BJ (cell line): ENCODE data around the gene C11orf91. TPM values are rescaled to one million over a fixed set of nuclear protein-coding genes. Genes with fewer than 3 reads are reported as not detected.

Experiments used
- CTCF ChIA-PET: fragments of 350-600 bp; formaldehyde crosslinking; extraction: SDS; loops from one replicate; lab custom pipeline; 2021; ENCODE audit warnings: antibody characterized with exemption, inconsistent platforms; lab: Yijun Ruan, JAX
- POLR2A ChIA-PET: fragments of 300-600 bp; sonication (Branson Sonifier 250); formaldehyde crosslinking; extraction: SDS; loops from one replicate; lab custom pipeline; 2021; ENCODE audit warnings: antibody characterized with exemption; lab: Charles Lee
- DNase-seq: peaks from one replicate; pipeline ENCODE4 v3.0.0-alpha.2; 2011; ENCODE audit warnings: low read depth
- H3K27me3 ChIP-seq: 2 replicates; pipeline ENCODE4 v1.6.0; 2011; ENCODE audit warnings: low read length; ENCODE audit not compliant: control insufficient read depth, insufficient read depth
- H3K36me3 ChIP-seq: 2 replicates; pipeline ENCODE4 v1.5.1; 2011; ENCODE audit warnings: low read length; ENCODE audit not compliant: control insufficient read depth, insufficient read depth
- H3K4me3 ChIP-seq: 2 replicates; pipeline ENCODE4 v1.5.1; 2011; ENCODE audit warnings: low read depth, mild to moderate bottlenecking, control low read depth, low read length
- polyA plus RNA-seq: library from polyadenylated mRNA; depleted of rRNA; stranded (reverse); fragments of >200 nt; gene quantifications from 2 replicates; pipeline ENCODE4 v1.2.3, GENCODE V29; 2011
- TF ChIP-seq, protein P1 (sequence below): IDR thresholded peaks from 2 replicates; pipeline ENCODE4 v1.5.1; 2011; ENCODE audit warnings: low read depth, mild to moderate bottlenecking, control low read depth, inconsistent platforms, low read length, moderate library complexity; ENCODE audit not compliant: insufficient read depth

Gene C11orf91
- polyA plus RNA-seq, 1 experiment: not detected

DNA sequence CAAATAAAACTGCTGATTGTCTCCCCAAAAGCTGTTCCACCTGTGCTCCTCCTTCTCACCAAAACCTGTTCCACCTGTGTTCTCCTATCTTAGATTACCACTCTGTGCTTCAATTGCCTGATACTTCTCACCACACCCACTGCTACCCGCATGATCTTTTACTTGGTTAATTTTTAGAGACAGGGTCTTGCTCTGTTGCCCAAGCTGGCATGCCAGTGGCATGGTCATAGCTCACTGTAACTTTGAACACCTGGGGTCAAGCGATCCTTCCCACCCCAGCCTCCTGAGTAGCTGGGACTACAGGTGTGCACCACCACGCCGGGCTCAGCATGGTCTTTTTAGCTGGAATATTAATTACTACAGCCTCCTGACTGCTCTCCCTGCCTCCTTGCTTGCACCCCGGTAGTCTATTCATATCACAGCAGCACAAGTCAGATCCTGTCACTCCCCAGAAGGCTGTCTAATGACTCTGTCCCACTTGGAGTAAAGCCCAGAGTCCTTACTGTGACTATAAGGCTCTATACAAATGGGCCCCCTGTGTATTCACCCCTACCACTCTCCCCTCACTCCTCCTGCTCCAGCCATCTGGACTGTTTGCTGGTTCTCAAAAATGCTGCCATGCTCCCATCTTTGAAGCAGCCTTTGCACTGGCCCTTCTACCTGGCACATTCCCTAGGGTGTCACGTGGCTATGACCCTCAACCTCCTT is 3.5 kb downstream of the C11orf91 start:
- ChIA-PET CTCF (interaction anchor here (1.0 kb wide), 1 partner anchor 45 kb away, joined by 3 read pairs; no protein-coding TSS in a partner anchor), POLR2A (no interaction called here)
- no peak for DNase-seq
- Histone ChIP-seq H3K4me3 (no peak overlapping the region), H3K27me3 (no peaks in the 10 kb centered on the region), H3K36me3 (no peaks in the 10 kb centered on the region)
- TF ChIP-seq, protein P1, sequence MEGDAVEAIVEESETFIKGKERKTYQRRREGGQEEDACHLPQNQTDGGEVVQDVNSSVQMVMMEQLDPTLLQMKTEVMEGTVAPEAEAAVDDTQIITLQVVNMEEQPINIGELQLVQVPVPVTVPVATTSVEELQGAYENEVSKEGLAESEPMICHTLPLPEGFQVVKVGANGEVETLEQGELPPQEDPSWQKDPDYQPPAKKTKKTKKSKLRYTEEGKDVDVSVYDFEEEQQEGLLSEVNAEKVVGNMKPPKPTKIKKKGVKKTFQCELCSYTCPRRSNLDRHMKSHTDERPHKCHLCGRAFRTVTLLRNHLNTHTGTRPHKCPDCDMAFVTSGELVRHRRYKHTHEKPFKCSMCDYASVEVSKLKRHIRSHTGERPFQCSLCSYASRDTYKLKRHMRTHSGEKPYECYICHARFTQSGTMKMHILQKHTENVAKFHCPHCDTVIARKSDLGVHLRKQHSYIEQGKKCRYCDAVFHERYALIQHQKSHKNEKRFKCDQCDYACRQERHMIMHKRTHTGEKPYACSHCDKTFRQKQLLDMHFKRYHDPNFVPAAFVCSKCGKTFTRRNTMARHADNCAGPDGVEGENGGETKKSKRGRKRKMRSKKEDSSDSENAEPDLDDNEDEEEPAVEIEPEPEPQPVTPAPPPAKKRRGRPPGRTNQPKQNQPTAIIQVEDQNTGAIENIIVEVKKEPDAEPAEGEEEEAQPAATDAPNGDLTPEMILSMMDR: no peak

DNA sequence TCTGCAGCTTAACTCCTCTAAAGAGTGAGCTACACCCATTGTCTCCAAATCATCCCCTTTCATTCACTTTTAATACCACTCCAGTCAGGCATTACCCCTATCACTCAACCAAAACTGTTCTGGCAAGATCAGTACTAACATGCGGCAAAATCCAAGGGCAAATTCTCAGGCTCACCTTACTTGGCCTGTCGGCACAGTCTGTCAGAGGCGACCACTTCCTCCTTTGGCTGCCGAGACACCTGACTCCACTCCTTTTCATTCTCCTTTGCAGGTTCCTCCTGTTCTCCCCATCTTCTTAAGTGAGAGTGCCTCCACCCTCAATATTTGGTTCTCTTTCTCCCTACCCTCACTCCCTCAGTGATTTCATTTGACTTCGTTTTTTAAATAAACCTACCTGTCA is 4.2 kb downstream of the C11orf91 start:
- no peak for DNase-seq
- no peaks in the 10 kb centered on the region for H3K27me3 ChIP-seq
- no peaks in the 10 kb centered on the region for H3K36me3 ChIP-seq
- POLR2A ChIA-PET: no interaction called here
- TF ChIP-seq, protein P1: no peak
- no peak overlapping the region for H3K4me3 ChIP-seq
- CTCF ChIA-PET: interaction anchor here (1.0 kb wide), 1 partner anchor 46 kb away, joined by 3 read pairs; no protein-coding TSS in a partner anchor

DNA sequence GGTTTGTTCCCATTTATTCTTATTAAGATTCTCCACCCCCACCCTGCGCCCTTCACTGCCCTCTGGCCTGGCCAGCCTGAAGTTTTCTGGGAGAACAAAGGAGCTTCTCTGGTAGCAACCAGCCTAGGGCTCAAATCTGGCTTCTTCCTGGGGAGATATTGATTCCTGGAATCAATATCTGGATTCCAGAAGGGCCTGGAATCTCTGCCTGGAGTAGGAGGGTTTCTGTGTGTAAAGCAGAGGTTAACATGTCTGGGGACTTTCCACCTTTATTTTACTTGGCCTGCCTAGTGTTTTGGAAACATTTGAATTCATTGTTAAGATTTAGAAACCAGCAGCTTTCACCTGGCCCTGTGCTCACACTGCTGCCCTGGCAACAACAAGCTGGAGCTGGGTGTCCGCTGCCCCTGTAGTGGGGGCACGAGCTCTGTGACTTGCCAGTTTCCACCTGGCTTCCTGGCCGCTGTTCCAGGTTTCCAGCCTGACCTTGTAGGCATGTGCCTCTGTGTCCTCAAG is 5.5 kb downstream of the C11orf91 start:
- no peak for DNase-seq
- Histone ChIP-seq H3K27me3 (no peaks in the 10 kb centered on the region), H3K36me3 (no peaks in the 10 kb centered on the region), H3K4me3 (no peak overlapping the region)
- CTCF ChIA-PET: interaction anchor here (2.4 kb wide), 1 partner anchor 47 kb away, joined by 10 read pairs; no protein-coding TSS in a partner anchor
- POLR2A ChIA-PET: no interaction called here
- TF ChIP-seq, protein P1: no peak

DNA sequence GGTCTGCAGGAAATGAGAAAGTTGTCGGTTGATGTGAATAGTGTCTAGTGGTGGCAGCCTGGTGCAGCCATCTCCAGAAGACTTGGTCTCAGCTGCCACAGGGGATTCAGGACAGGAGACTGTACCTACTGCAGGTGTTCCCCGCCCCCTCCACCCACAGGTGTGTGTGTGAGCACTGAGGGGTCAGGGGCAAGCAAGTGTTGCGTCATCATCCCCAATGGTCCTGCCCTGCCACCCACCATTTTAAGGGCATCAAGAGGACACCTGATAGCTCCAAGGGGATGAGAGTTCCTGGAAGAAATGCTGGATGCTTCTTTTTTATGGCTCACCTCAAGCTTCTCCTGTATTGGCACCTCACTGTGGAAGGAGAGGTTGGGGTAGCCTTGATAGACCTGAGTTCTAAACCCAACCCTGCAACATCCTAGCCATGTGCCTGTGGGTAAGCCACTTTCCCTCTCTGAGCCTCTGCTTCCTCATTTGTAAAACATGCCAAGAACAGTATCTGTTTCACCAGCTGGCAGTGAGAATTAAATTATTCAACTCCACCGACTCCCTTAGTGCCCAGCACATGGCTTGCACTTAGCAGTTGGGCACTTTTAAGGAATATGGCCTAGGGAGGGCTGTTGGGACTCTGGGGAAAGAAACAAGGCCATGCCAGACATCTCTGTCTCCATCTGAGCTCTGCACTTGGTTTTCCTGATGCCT is 6.1 kb downstream of the C11orf91 start:
- Histone ChIP-seq H3K4me3 (no peak overlapping the region), H3K27me3 (no peaks in the 10 kb centered on the region), H3K36me3 (no peaks in the 10 kb centered on the region)
- POLR2A ChIA-PET: no interaction called here
- no peak for DNase-seq
- CTCF ChIA-PET: interaction anchor here (2.4 kb wide), 1 partner anchor 48 kb away, joined by 10 read pairs; no protein-coding TSS in a partner anchor
- TF ChIP-seq, protein P1: no peak

DNA sequence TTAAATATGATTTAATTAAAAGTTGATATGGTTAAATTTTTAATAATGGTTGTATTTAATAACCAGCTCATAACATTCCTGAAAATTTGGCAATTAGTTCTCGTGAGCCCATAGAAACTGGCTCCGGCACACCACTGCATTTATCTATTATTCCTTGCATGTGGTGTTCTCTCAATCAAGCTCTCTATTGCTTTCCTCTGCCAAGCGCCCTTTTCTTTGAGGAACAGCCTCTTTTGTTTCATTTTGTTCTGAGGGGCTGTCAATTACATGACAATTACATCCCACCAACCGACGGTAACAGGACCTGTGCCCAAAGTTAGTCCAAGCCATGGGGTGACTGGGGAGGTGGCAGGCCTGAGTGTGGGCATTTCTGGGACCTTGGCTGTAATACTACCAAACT is 8.1 kb downstream of the C11orf91 start:
- Histone ChIP-seq H3K27me3 (no peaks in the 10 kb centered on the region), H3K36me3 (no peaks in the 10 kb centered on the region), H3K4me3 (no peak overlapping the region)
- POLR2A ChIA-PET: no interaction called here
- TF ChIP-seq, protein P1: no peak
- no peak for DNase-seq
- CTCF ChIA-PET: interaction anchor here (0.8 to 1.6 kb wide), 6 partner anchors 23 to 339 kb away, joined by 3 to 7 read pairs (median 4); no protein-coding TSS in a partner anchor
